Neural cell (in vitro differentiated cells): ENCODE measurements around the gene KRTAP4-4. TPM values are rescaled to one million over a fixed set of nuclear protein-coding genes. Genes with fewer than 3 reads are reported as not detected.

Experiments used
- H2AFZ ChIP-seq: fragments of 200-600, 300-800 bp; sonication (generic), shearing (Covaris generic); 2 replicates; pipeline ENCODE4 v1.6.0; 2014; ENCODE audit warnings: low read depth, mild to moderate bottlenecking, antibody characterized with exemption, low read length, moderate library complexity
- H3F3A ChIP-seq: fragments of 200-600 bp; shearing (Covaris generic); 2 replicates; pipeline ENCODE4 v1.6.1; 2016; ENCODE audit warnings: mild to moderate bottlenecking, moderate library complexity, mixed read lengths, antibody characterized with exemption, low read length; ENCODE audit not compliant: insufficient read depth, poor library complexity, severe bottlenecking
- H3K27ac ChIP-seq: fragments of 200-600, 300-800 bp; sonication (generic), shearing (Covaris generic); 2 replicates; pipeline ENCODE4 v1.5.1; 2014; ENCODE audit warnings: mild to moderate bottlenecking, low read length, moderate library complexity
- H3K27me3 ChIP-seq: fragments of 300-800, 200-600 bp; sonication (generic), shearing (Covaris generic); 2 replicates; pipeline ENCODE4 v1.6.0; 2014; ENCODE audit warnings: mild to moderate bottlenecking, low read depth, low read length, moderate library complexity; ENCODE audit not compliant: insufficient read depth
- H3K36me3 ChIP-seq: fragments of 300-800, 200-600 bp; sonication (generic), shearing (Covaris generic); 2 replicates; pipeline ENCODE4 v1.5.1; 2014; ENCODE audit warnings: mild to moderate bottlenecking, antibody characterized with exemption, low read length, moderate library complexity; ENCODE audit not compliant: insufficient read depth
- H3K4me2 ChIP-seq: fragments of 300-800, 200-600 bp; sonication (generic), shearing (Covaris generic); 2 replicates; pipeline ENCODE4 v1.6.0; 2014; ENCODE audit warnings: mild to moderate bottlenecking, low read length
- H3K4me3 ChIP-seq: fragments of 300-800, 200-600 bp; sonication (generic), shearing (Covaris generic); 2 replicates; pipeline ENCODE4 v1.5.1; 2014; ENCODE audit warnings: mild to moderate bottlenecking, low read length, moderate library complexity
- H3K79me2 ChIP-seq: fragments of 200-600 bp; shearing (Covaris generic); replicated peaks from 2 replicates; pipeline ENCODE4 v1.6.0; 2014; ENCODE audit warnings: mild to moderate bottlenecking, low read length, moderate library complexity; ENCODE audit not compliant: insufficient read depth
- H3K9ac ChIP-seq: fragments of 300-800, 200-600 bp; sonication (generic), shearing (Covaris generic); 2 replicates; pipeline ENCODE4 v1.6.1; 2016; ENCODE audit warnings: mild to moderate bottlenecking, low read length, mixed read lengths
- H3K9me2 ChIP-seq: fragments of 200-600 bp; shearing (Covaris generic); 2 replicates; pipeline ENCODE4 v1.6.1; 2016; ENCODE audit warnings: mild to moderate bottlenecking, low read length, mixed read lengths; ENCODE audit not compliant: insufficient read depth
- H3K9me3 ChIP-seq: fragments of 200-600, 300-800 bp; sonication (generic), shearing (Covaris generic); 2 replicates; pipeline ENCODE4 v1.6.1; 2016; ENCODE audit warnings: mild to moderate bottlenecking, mixed run types, low read length, moderate library complexity, mixed read lengths
- H4K20me1 ChIP-seq: fragments of 200-600 bp; shearing (Covaris generic); 2 replicates; pipeline ENCODE4 v1.6.1; 2016; ENCODE audit warnings: mild to moderate bottlenecking, mixed run types; ENCODE audit not compliant: insufficient read depth
- EP300 ChIP-seq: fragments of 450-650 bp; conservative IDR thresholded peaks from 2 replicates; pipeline ENCODE4 v1.6.1; 2014; ENCODE audit warnings: antibody characterized with exemption, mild to moderate bottlenecking, moderate library complexity; ENCODE audit not compliant: poor library complexity, severe bottlenecking
- EZH2 ChIP-seq: fragments of 200-600, 300-800 bp; shearing (Covaris generic), sonication (generic); IDR thresholded peaks from 2 replicates; pipeline ENCODE4 v1.6.1; 2014; ENCODE audit warnings: antibody characterized with exemption, low read length, borderline replicate concordance, mild to moderate bottlenecking; ENCODE audit not compliant: insufficient read depth, poor library complexity, severe bottlenecking
- MXI1 ChIP-seq: fragments of 450-650 bp; conservative IDR thresholded peaks from 2 replicates; pipeline ENCODE4 v1.6.1; 2014; ENCODE audit warnings: antibody characterized with exemption, mild to moderate bottlenecking; ENCODE audit not compliant: poor library complexity, severe bottlenecking
- POLR2AphosphoS5 ChIP-seq: IDR thresholded peaks from 2 replicates; pipeline ENCODE4 v1.6.1; 2012
- RAD21 ChIP-seq: fragments of 450-650 bp; conservative IDR thresholded peaks from 2 replicates; pipeline ENCODE4 v1.6.1; 2014; ENCODE audit warnings: antibody characterized with exemption, mild to moderate bottlenecking, moderate library complexity
- REST ChIP-seq: IDR thresholded peaks from 2 replicates; pipeline ENCODE4 v1.6.1; 2012; ENCODE audit warnings: borderline replicate concordance
- SMC3 ChIP-seq: fragments of 450-650 bp; conservative IDR thresholded peaks from 2 replicates; pipeline ENCODE4 v1.6.1; 2014; ENCODE audit warnings: antibody characterized with exemption, mild to moderate bottlenecking, moderate library complexity; ENCODE audit not compliant: poor library complexity
- TAF1 ChIP-seq: IDR thresholded peaks from 2 replicates; pipeline ENCODE4 v1.6.1; 2012; ENCODE audit warnings: low read depth
- polyA plus RNA-seq: library from polyadenylated mRNA; depleted of rRNA; stranded (reverse); fragments of >200 nt; gene quantifications from 2 replicates; pipeline ENCODE4 v1.2.3, GENCODE V29; 2014
- TF ChIP-seq, protein P1 (sequence below): fragments of 450-650 bp; IDR thresholded peaks from 2 replicates; pipeline ENCODE4 v1.5.1; 2014; ENCODE audit warnings: antibody characterized with exemption, mild to moderate bottlenecking, moderate library complexity; ENCODE audit not compliant: poor library complexity, severe bottlenecking

The KRTAP4-4 gene
- polyA plus RNA-seq, 1 donor from 2014 or later = not detected

DNA sequence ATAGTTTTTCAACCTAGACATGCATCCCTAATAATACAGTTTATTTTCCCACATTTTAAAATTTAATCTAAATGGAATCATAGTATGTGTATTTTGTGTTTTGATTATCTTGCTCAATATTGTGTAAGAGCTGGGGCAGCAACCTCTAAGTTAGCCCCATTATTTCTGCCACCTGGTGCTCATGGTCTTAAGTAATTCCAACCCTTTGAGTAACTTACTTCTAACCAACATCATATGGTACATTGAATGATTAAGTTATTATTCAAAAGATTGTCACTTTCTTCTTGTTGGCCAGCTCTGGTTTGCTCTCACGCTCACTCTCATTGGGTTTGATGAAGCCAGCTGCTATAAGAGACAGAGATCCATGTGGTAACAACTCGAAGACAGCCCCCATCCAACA lies 11.3 kb upstream of the KRTAP4-4 start:
- Histone ChIP-seq H2AFZ (no peak overlapping the region), H3K27ac (no peak overlapping the region), H3K9me3 (no peaks in the 10 kb centered on the region), H4K20me1 (no peaks in the 10 kb centered on the region), H3K4me2 (no peak overlapping the region), H3K9ac (no peak overlapping the region), H3K79me2 (no peaks in the 10 kb centered on the region), H3K36me3 (no peaks in the 10 kb centered on the region), H3K4me3 (no peak overlapping the region), H3F3A (no peaks in the 10 kb centered on the region), H3K27me3 (no peaks in the 10 kb centered on the region), H3K9me2 (no peaks in the 10 kb centered on the region)
- TF ChIP-seq EP300 (no peak), TAF1 (no peak), RAD21 (no peak), SMC3 (no peak), MXI1 (no peak), REST (no peak), EZH2 (no peak), POLR2AphosphoS5 (no peak)
- TF ChIP-seq, protein P1, sequence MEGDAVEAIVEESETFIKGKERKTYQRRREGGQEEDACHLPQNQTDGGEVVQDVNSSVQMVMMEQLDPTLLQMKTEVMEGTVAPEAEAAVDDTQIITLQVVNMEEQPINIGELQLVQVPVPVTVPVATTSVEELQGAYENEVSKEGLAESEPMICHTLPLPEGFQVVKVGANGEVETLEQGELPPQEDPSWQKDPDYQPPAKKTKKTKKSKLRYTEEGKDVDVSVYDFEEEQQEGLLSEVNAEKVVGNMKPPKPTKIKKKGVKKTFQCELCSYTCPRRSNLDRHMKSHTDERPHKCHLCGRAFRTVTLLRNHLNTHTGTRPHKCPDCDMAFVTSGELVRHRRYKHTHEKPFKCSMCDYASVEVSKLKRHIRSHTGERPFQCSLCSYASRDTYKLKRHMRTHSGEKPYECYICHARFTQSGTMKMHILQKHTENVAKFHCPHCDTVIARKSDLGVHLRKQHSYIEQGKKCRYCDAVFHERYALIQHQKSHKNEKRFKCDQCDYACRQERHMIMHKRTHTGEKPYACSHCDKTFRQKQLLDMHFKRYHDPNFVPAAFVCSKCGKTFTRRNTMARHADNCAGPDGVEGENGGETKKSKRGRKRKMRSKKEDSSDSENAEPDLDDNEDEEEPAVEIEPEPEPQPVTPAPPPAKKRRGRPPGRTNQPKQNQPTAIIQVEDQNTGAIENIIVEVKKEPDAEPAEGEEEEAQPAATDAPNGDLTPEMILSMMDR = no peak

- Histone ChIP-seq H3K4me2 (no peak within 1 kb of the TSS), H3K9me2 (no peaks in the 10 kb centered on the region), H3K27me3 (no peaks in the 10 kb centered on the region), H3K9ac (no peak within 1 kb of the TSS), H3K4me3 (no peak within 1 kb of the TSS), H3K9me3 (no peaks in the 10 kb centered on the region), H3K36me3 (no peaks in the 10 kb centered on the region), H4K20me1 (no peaks in the 10 kb centered on the region), H3K79me2 (no peaks in the 10 kb centered on the region), H2AFZ (no peak within 1 kb of the TSS), H3F3A (no peaks in the 10 kb centered on the region), H3K27ac (no peak within 1 kb of the TSS)
- TF ChIP-seq TAF1 = no peak
Observed at GRCh38 chr17:41168121-41168520, 7.6 kb upstream of the KRTAP4-4 start, which contains the start of gene KRTAP4-3. Gene KRTAP4-3, minus strand, starts transcription at chr17:41168221. Its CDS starts 49 bp downstream, at chr17:41168172.

GRCh38 chr17:41167561-41167960 lies 7.0 kb upstream of the KRTAP4-4 start:
- Histone ChIP-seq H2AFZ (no peak overlapping the region), H3K36me3 (no peaks in the 10 kb centered on the region), H3K27ac (no peak overlapping the region), H3K27me3 (no peaks in the 10 kb centered on the region), H3K4me2 (no peak overlapping the region), H3K79me2 (no peaks in the 10 kb centered on the region), H3K9me3 (no peaks in the 10 kb centered on the region), H3K4me3 (no peak overlapping the region), H4K20me1 (no peaks in the 10 kb centered on the region), H3K9ac (no peak overlapping the region), H3K9me2 (no peaks in the 10 kb centered on the region), H3F3A (no peaks in the 10 kb centered on the region)
- TF ChIP-seq RAD21 (no peak), EZH2 (no peak), TAF1 (no peak), POLR2AphosphoS5 (no peak), MXI1 (no peak), SMC3 (no peak), EP300 (no peak), REST (no peak)
- TF ChIP-seq, protein P1 = no peak
